HepG2 (cell line): ENCODE results near the gene KLHDC4. TPM values are rescaled to one million over a fixed set of nuclear protein-coding genes. Genes with fewer than 3 reads are reported as not detected.

Source experiments
- ATF2 ChIP-seq: sonication (generic); formaldehyde crosslinking; IDR thresholded peaks from 2 replicates; pipeline ENCODE4 v1.4.0; 2020; ENCODE audit warnings: missing genetic modification reagents
- CEBPB ChIP-seq: IDR thresholded peaks from 2 replicates; pipeline ENCODE4 v1.6.1; 2011; ENCODE audit warnings: low read depth, low read length, improper control_type of control experiment, borderline replicate concordance
- E2F1 ChIP-seq: sonication (generic); formaldehyde crosslinking; IDR thresholded peaks from 2 replicates; pipeline ENCODE4 v1.5.0; 2020; ENCODE audit warnings: missing genetic modification reagents
- ELF3 ChIP-seq: IDR thresholded peaks from 2 replicates; pipeline ENCODE4 v1.6.1; 2016; ENCODE audit warnings: missing genetic modification reagents, missing compliant biosample characterization
- FOSL1 ChIP-seq: sonication (generic); formaldehyde crosslinking; IDR thresholded peaks from 2 replicates; pipeline ENCODE4 v1.9.0; 2021; ENCODE audit warnings: missing genetic modification reagents, borderline replicate concordance
- HINFP ChIP-seq: sonication (generic); formaldehyde crosslinking; IDR thresholded peaks from 2 replicates; pipeline ENCODE4 v1.4.0; 2020; ENCODE audit warnings: low read depth, mild to moderate bottlenecking, missing genetic modification reagents
- IRF9 ChIP-seq: sonication (generic); formaldehyde crosslinking; IDR thresholded peaks from 2 replicates; pipeline ENCODE4 v1.8.0; 2022; ENCODE audit warnings: missing genetic modification reagents, mild to moderate bottlenecking, borderline replicate concordance
- JDP2 ChIP-seq: sonication (generic); formaldehyde crosslinking; IDR thresholded peaks from 2 replicates; pipeline ENCODE4 v1.8.1; 2022; ENCODE audit warnings: missing genetic modification reagents, borderline replicate concordance
- KAT8 ChIP-seq: IDR thresholded peaks from 2 replicates; pipeline ENCODE4 v1.6.1; 2016; ENCODE audit warnings: missing genetic modification reagents, missing compliant biosample characterization
- NCOA5 ChIP-seq: sonication (generic); formaldehyde crosslinking; IDR thresholded peaks from 2 replicates; pipeline ENCODE4 v1.4.0; 2020; ENCODE audit warnings: missing genetic modification reagents
- SMYD3 ChIP-seq: sonication (generic); formaldehyde crosslinking; IDR thresholded peaks from 2 replicates; pipeline ENCODE4 v1.8.1; 2023; ENCODE audit warnings: mild to moderate bottlenecking, missing genetic modification reagents
- SP1 ChIP-seq, 2 experiments: fragments of 450-650 bp in 1 of 2; sonication (generic) in 1 of 2; formaldehyde crosslinking in 1 of 2; IDR thresholded peaks; 2 replicates each; pipeline versions ENCODE4 v1.4.0 to v1.6.1; 2016 to 2020; ENCODE audit warnings: missing genetic modification reagents in 1 of 2
- TCF7 ChIP-seq: sonication (generic); IDR thresholded peaks from 2 replicates; pipeline ENCODE4 v1.6.1; 2016; ENCODE audit warnings: antibody characterized with exemption, low read depth
- TRAFD1 ChIP-seq: sonication (generic); formaldehyde crosslinking; IDR thresholded peaks from 2 replicates; pipeline ENCODE4 v1.5.1; 2020; ENCODE audit warnings: missing genetic modification reagents, mild to moderate bottlenecking, borderline replicate concordance
- ZFX ChIP-seq: sonication (generic); formaldehyde crosslinking; IDR thresholded peaks from 2 replicates; pipeline ENCODE4 v1.4.0; 2020; ENCODE audit warnings: mild to moderate bottlenecking, low read depth, missing genetic modification reagents, moderate library complexity
- ZFY ChIP-seq: sonication (generic); formaldehyde crosslinking; IDR thresholded peaks from 2 replicates; pipeline ENCODE4 v1.4.0; 2020; ENCODE audit warnings: missing genetic modification reagents
- ZMAT5 ChIP-seq: sonication (generic); formaldehyde crosslinking; IDR thresholded peaks from 2 replicates; pipeline ENCODE4 v1.5.0; 2020; ENCODE audit warnings: mild to moderate bottlenecking, low read depth, missing genetic modification reagents, borderline replicate concordance
- ZMYM3 ChIP-seq: sonication (generic); formaldehyde crosslinking; IDR thresholded peaks from 2 replicates; pipeline ENCODE4 v1.5.1; 2020; ENCODE audit warnings: mild to moderate bottlenecking, missing genetic modification reagents
- ZNF383 ChIP-seq: sonication (generic); formaldehyde crosslinking; IDR thresholded peaks from 2 replicates; pipeline ENCODE4 v1.4.0; 2020; ENCODE audit warnings: missing genetic modification reagents, mild to moderate bottlenecking, borderline replicate concordance
- ZNF543 ChIP-seq: sonication (generic); formaldehyde crosslinking; IDR thresholded peaks from 2 replicates; pipeline ENCODE4 v1.4.0; 2020; ENCODE audit warnings: mild to moderate bottlenecking, missing genetic modification reagents
- ZNF746 ChIP-seq: sonication (generic); formaldehyde crosslinking; IDR thresholded peaks from 2 replicates; pipeline ENCODE4 v1.8.0; 2022; ENCODE audit warnings: mild to moderate bottlenecking, missing genetic modification reagents
- polyA plus RNA-seq, 8 experiments: library from polyadenylated mRNA; depleted of rRNA in 3 of 8; stranded (reverse) in 7 of 8; unstranded in 1 of 8; fragments of >200 nt; fragmentation: Illumina TruSeq in 4 of 8; extraction: Trizol in 4 of 8; gene quantifications; 2 replicates each; pipeline versions ENCODE4 v1.2.1 to v1.2.3, GENCODE V29; 2011 to 2016; ENCODE audit warnings: low read depth in 4 of 8, missing spikeins in 1 of 8, mixed read lengths in 1 of 8; ENCODE audit not compliant: insufficient read depth in 1 of 8
- total RNA-seq, 5 experiments: library from RNA; depleted of rRNA; stranded (reverse); fragments of >200 nt; fragmentation: Illumina TruSeq; extraction: Trizol; gene quantifications; 2 replicates each; pipeline ENCODE4 v1.2.3, GENCODE V29; 2016; ENCODE audit warnings: low read depth in 1 of 5

Gene KLHDC4
- total and polyA plus RNA-seq, 2 of the 13 experiments (the other 11 are each of a cell fraction or from before 2014, with no cell fraction given): 18.7 to 31.8 TPM

- TF ChIP-seq TRAFD1 (CRISPR knock-in tag) (peak; percentile 82), TCF7 (no peak), E2F1 (peak; percentile 40; the same call in 1 of the 2 replicates), ATF2 (CRISPR knock-in tag) (peak; percentile 99), ELF3 (CRISPR knock-in tag) (peak; percentile 97), ZNF383 (CRISPR knock-in tag) (no peak), KAT8 (peak; percentile 95), ZFY (CRISPR knock-in tag) (peak; percentile 96), CEBPB (peak; percentile 99), FOSL1 (CRISPR knock-in tag) (peak; percentile 20; the same call in 1 of the 2 replicates), ZMAT5 (CRISPR knock-in tag) (no peak), SMYD3 (CRISPR knock-in tag) (no peak), ZNF543 (CRISPR knock-in tag) (peak; percentile 81), JDP2 (no peak), IRF9 (CRISPR knock-in tag) (peak; percentile 94; the same call in 1 of the 2 replicates), SP1 (IDR thresholded peaks at IDR 0.05) (no peak), SP1 (CRISPR knock-in tag; IDR thresholded peaks at IDR 0.05) (peak; percentile 61), ZFX (CRISPR knock-in tag) (peak; percentile 91), ZMYM3 (CRISPR knock-in tag) (peak; percentile 88), HINFP (CRISPR knock-in tag) (peak; percentile 78; the same call in 1 of the 2 replicates), NCOA5 (no peak), ZNF746 (peak; percentile 87)
Measured at GRCh38 chr16:87778830-87779579, 13.2 kb upstream of the KLHDC4 start (continued).
